ENCODE data around the gene STARD4.

STARD4 gene, protein sequence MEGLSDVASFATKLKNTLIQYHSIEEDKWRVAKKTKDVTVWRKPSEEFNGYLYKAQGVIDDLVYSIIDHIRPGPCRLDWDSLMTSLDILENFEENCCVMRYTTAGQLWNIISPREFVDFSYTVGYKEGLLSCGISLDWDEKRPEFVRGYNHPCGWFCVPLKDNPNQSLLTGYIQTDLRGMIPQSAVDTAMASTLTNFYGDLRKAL

DNA sequence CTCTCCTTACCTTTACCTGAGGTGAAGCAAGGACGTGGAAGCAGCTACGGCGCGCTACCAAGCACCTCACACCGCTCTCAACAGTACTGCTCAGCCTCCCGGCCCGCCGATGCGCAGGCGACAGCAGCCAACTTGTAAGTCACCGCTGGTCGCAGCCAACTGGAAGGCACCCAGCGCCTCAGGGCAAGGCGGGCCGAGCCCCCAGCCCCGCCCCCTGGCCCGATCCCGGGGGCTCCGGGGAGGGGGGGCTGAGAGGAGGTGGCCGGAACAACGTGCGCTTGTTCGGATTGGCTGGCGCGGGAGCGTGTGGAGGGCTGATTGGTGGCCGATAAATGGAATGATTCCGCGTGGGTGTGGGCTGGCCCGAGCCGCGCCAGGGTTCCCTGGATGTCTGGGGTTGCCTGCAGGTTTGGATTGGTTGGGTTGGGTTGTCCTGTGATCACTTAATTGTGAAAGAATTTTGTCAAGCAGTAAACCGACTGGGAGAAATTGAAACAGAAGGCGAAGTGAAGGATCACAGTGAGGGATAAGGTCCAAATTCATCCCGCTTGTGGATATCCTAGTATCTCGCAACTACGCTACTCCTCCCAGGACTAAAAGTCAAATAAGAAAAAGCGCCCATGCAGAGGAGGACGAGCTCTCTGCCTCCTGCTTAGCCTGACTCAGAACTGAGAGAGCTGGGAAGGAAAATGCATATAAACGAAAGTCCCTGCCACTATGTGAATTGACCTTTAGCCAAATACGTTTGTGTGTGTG, at the start of gene STARD4:
Gene STARD4 (minus strand): TSS at position 161 of the 756 bp plus-strand sequence. CDS start 5,102 bp downstream, outside the sequence.
- DNase-seq: peak; percentile 95

DNA sequence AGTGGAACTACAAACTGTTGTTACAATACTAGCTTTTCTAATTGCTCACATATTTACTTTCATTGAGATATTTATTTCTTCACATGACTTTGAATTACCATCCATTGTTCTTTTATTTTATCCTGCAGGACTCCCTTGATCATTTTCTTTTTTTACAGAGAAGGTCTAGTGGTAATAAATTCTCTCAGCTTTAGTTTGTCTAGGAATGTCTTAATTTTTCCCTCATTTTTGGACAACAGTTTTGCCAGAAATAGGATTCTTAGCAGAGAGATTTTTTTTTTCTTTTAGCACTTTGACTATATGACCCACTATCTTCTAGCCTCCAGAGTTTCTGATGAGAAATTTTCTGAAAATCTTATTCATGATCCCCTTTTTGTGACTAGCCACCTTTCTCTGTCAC, 47.3 kb upstream of the STARD4 start:
- DNase-seq: no peak

DNA sequence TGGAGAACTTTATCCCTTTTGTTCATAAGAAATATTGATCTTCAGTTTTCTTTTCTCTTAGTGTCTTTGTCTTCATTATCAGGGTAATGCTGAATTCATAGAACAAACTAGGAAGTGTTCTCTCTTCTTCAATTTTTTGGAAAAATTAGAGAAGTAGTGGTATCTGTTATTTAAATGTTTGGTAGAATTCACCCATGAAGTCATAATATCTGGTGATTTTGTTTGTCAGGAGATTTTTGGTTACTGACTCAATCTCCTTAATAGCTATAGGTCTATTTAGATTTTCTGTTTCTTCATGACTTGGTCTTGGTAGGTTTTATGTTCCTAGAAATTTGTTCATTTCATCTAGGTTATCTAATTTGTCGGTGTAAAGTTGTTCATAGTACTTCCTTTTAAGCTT, 45.4 kb upstream of the STARD4 start:
- no peak for DNase-seq

DNA sequence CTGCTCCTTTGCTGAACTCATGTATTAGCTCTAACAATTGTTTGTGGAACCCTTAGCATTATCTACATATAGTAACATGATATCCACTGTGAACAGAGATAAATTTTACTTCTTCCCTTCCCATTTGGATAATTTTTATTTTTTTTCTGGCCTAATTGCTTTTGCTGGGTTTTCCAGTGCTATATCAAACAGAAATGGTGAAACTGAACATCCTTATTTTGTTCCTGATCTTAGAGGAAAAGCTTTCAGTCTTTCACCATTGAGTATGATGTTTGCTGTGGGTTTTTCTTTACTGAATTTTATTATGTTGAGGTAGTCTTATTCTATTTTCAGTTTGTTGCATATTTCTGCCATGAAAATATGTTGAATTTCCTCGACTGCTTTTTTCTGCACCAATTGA, 44.8 kb upstream of the STARD4 start:
- no peak for DNase-seq

DNA sequence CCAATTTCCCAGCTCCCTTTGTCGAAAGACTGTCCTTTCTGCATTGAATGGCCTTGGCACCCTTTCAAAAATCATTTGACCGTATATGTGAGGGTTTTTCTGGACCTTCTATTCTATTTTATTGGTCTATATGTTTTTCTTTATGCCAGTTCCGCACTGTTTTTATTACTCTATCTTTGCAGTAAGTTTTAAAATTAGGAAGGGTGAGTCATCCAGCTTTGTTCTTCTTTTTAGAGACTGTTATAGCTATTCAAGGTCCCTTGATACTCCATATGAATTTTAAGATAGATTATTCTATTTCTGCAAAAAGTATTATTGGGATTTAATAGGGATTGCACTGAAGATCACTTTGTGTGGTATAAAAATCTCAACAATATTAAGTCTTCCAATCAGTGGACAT, 44.2 kb upstream of the STARD4 start:
- DNase-seq: no peak

DNA sequence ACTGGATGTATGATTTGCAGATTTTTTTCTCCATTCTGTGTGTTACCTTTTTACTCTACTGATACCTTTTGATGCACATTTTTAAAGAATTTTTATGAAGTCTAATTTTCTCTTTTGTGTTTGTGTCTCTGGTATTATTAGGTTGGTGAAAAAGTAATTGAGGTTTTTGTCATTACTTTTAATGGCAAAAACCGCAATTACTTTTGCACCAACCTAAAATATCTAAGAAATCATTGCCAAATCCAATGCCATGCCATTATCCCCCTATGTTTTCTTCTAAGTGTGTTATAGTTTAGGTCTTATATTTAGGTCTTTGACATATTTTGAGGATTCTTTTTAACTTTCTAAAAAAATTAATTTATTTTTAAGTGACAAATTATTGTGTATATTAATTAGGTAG, 43.4 kb upstream of the STARD4 start:
- DNase-seq: no peak

DNA sequence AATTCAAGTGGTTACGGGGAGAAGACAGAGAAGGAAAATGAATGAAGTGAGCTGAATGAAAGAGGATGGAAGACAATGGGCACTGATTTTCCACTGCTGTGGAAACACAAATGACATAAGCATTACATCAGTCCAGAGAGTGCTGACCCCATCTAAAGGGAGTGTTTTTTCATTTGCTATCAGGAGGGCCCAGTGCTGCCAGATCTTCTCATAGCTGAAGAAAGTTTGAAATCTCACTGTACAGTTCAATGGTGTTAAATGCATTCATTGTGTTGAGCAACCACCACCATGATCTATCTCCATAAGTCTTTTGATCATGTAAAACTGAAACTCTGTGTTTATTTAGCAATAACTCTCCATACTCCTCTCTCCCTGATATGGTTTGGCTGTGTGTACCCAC, 41.5 kb upstream of the STARD4 start:
- DNase-seq: no peak

DNA sequence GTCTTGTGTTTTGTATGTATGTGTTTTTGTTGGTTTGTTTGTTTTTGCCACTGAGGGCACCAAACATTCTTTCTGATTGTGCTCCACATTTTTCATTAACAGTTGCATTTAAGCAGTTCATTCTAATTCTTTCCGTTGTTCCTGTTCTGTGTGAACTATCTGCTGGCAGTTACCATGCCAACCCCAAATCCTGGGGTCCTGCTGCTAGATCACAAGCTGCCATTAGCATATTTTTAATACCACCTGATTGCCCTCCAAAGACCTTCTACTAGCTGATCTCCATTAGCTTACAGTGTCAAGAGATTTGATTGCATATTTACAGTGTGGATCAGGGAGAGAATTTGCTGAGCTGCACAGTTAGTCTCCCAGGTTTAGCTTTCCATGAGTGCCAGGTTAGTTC, 40.6 kb upstream of the STARD4 start:
- no peak for DNase-seq

DNA sequence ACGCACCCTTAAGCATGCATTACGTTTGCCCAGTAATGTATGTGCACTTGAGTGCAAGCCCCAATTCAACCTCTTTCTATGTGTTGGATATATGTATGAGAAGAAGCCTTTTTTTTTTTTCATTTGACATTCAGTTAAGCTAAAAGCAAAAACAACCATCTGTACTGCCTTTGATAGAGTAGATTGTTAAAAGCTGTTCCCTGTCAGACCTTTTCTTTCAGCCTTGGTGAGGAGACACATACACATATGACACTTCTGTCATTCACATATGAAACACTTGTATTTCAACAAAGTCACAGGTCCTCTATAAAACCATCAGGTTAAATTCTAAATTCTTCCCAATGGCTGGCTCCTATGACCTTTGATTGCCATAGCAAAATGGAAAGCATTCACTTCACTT, 40.2 kb upstream of the STARD4 start:
- DNase-seq: no peak

DNA sequence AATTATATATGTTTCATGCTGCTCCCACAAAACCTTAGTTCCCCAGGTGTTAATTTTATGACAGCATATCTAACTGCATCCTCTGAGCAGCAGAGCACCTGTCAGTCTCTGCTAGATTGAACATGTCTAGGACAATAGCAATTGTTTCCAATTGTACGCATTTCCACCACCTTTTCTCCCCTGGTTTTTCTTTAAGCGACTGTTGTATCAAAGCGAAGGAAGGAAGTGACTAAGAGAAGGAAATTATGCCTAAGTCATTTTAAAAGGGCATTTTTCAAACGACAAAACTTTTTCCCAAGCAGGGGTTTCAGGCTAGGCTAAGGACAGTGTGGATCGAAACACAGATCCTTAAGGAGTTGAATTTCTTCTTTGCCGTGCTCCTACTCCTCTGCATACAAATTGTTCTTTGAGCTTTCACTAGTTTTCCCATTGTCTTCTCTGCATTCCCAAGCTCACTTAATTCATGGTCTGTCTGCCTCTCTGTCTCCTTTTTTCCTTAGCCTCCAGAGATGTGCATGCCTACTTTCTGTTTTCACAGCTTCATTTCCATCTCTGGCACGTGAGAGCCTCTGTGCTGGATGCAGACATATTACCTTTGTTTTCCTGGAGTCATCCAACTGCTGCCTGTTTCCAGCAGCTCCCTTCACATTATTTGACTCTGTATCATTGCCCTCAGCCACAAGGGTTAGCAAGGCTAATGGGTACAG, 39.4 kb upstream of the STARD4 start:
- DNase-seq: no peak

DNA sequence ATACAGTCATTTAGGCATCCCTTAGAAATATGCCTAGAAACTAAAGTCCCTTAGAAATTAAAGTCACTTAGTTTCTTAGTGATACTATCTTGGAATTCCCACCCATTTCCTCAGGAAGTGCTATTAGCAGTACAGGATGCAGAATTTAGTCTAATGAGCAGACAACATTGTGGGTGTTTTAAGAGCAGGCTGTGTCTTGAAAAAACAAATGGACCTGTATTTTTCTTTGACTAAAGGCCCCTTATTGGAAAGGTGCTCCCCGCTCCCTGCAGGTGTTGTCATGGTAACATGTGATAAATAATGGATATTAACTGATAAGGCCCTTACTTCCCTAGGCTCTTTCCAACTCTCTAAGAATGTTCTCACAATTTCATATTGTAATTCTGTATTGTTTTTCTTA, 38.8 kb upstream of the STARD4 start:
- no peak for DNase-seq

DNA sequence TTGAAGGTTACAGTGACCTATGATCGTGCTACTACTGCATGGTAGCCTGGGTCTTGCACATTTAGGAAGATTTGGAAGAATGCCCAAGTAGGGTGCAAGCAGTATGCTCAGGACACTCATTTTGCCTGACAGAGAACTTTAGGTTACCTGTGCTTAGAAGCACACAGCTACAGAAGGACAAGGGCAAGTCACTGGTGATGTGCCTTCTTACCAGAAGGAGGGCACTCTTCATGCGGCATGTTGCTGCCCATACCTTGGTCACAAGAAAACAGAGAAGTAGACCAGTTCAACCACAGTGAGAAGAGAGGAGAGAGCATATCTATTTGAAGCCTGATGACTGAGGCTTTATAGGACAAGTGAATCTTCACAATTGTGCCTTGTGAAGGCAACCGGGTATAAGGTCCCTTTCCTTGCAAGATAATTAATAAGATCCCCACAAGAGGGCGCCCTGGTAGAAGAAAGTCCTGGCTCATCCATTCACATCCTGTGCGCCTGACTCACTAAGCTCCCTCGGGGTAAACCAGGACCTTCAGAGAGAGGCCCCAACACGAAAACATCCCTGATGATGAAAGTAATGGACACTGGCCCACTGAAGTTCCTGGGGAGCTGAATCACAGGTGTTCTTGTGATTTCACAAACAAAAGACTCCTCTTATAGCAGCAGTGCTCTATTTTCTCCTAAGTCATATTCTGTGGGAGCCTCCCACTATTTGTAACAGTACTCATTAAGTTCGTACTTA, 38.1 kb upstream of the STARD4 start:
- peak; percentile 71 for DNase-seq

DNA sequence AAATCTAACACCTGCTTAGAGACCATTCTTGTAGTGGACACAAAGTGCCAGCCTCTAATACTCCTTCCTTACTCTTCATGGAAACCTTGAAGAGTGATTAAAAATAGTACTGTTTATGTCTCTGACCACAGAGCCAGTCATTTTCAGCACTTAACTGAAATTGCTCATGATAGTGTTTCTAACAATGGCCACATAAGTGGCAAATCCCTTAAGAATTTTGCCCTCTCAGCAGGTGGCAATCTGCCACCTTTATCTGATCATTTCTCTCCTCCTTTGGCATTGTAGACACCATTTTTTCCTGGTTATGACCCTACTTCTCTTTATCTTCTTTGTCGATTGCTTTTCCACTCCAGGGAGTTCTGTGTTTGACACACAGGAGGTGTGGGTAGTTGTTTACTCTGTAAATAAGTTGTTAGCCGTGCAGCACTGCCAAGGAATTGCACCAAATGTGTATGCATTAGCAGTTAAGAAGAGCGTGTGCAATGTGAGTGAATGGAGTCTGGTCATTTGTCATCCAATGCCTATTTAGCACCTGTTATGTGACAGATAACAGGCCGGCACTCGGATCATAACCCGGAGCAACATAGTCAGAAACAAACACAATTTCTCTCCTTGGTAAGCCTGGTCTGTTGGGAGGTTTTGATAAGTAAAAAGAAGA, 36.8 kb upstream of the STARD4 start:
- no peak for DNase-seq

DNA sequence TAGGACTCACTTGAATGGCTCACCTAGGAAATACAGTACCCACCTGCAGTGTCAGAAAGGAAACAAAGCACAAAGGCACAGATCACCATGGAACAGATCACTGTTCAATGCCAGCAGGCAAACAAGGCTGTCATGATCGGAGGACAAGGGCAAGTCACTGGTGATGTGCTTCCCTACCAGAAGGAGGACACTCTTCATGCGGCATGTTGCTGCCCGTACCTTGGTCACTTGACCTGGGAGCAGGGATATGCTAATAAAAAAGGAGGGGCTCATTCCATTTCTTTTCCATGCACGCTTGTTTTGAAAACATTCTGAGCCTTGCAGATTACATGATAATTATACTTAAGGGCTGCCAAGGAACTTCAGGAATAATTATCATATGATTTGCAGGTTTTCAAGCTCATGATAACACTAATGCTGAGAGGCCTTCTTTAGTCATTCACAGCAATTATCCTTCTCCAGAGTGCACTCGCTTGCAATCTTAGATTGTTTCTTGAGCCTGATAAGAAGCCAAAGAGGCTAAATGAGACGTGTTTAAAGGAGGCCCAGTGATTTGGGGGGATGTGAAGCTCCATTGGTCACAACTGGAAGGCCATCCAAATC, 36.1 kb upstream of the STARD4 start:
- no peak for DNase-seq

DNA sequence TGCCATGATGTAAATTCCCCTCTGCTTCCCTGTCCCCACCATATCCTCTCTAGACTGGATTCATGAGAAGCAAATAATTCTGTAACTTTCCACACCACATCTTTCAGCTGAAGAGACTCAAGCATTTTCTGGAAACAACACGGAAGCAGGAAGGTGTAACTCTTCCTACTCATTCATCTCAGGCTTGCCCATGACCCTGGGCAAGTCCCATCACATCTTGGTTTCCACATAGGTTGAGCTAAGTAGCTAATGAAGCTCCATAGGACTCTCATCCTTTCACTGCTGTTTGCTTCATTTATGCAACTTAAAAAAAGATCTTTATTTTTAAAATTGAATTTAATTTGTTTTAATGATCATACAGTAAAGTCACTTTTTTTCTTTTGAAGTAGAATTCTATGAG, 32.7 kb upstream of the STARD4 start:
- no peak for DNase-seq

DNA sequence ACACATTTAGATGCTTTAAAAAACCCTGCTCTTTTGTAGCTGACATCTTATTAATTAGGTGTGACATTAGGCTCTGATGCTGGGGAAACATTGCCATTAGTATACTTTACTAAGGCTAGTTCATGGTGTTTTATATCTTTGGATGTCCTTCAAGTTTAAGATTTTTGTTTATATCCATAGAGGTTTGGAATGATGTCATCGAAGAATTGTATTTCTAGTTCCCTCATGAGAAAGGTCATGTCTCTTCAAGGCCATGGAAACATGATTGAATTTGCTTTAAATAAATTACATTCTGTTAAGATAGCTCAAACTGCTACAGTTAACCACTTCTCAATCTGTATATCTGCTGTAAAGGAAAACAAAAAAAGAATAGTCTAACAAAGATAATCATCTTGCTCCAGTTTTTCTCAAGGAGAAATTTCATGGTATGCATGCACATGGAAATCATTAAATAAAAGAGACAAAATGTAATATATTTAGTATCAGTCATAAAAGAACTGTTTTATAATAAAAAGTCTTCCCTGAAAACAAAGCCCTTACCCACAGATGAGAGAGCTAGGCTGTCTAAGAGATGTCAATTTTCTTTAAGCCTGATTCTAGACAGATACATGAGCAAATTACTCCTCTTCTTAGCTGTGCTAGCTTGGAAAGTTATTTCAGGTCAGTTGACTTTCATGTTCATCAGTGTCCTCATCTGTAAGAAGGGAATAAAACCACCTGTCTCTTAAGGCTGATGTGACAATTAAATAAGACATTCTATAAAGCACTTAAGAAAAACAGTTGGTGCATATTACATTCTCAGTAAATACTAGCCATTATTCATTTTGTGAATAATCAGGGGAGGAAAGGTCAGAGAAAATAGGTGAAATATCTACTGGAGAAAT, 25.0 kb upstream of the STARD4 start:
- DNase-seq: no peak

DNA sequence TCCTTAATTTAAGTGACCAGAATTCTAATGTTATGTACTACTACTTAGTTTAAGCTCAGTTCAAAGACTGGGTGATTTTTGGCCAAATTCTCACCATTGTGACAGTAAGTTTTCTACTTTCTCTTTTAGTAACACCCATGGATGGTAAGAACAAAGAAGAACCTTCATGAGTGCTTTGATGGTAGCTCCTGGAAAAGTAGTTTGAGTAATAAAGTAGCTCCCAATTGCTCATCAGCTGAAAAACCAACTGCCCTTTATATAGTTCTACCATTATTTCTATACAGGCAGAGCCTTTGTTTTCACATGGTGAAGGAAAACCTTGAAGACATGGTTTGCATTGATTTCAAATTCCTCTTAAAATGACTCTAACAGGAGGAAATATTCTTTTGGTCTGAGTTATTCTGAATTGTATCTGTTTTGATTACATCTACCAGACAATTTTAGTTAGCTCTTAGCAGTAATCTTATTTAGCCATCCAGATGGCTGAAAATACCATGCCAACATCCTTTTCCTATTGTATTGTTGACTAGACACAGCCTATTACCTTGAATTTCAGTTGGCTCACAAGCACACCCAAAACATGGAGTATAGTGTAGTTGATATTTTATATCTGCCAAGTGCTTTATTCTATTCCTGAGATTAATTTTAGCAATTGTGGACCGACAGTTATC, 23.7 kb upstream of the STARD4 start:
- no peak for DNase-seq

DNA sequence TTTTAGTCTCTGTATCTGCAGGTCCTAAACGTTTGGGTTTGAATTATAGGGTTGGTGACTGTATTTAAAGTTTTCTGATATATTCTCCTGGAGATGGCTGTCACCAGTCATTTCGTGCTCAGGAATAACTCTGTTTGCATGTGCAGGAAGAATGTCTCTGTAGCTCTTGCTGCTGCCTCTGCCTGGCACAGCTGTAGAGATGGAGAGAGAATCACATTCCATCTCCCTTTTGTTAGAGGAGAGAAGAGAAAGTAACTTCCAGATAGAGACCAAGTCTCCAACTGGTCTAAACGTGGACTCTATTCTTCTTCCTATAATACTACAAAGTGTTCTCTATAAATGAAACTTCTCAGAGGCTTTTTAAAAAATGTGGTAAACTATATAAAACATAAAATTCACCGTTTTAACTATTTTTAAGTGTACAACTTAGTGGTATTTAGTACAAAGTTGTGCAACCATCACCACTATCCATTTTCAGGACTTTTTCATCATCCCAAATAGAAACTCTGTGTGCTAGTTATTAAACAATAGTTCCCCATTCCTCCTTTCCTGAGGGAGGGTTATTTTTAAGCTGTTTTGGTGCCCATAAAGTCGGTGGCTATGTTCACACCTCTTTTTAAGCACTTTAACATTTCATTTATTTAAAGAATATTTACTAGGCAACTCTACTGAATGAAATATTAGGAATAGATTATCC, 20.7 kb upstream of the STARD4 start:
- DNase-seq: no peak

DNA sequence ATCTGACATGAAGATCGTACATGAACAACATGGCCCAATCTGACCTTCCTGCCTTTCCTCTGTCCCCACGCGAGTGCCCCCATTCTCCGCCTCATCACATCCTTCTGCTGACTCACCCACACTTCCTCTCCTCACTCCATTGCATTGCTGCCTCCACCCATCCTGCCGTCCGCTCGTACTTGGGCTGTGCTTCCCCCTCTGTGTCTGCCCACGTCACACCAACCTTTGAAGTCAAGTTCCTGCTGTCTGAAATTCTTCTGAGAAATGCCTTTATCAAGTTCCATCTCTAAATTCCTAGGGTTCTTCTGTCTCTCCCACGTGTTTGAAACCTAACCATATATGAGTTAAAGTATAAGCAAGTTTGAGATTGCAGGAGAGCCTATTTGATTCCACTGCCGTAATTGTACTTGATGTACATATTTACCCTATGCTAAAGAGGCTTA, 18.0 kb upstream of the STARD4 start:
- peak; percentile 79 for DNase-seq

DNA sequence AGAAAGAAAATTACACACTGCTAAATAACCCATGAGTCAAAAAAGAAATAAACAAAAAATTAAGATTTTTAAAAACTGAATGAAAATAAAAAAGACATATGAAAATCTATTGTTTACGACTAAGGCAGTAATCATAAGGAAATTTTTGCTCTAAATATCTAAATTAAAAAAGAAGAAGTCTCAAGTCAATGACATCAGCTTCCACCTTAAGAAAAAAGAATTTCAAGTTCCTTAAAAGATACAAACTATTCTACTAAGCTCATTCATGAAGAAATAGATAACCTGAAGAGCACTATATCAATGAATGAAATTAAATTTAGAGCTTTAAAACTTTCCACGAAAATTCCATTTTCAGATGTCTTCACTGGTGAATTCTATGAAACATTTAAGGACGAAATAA, 15.7 kb upstream of the STARD4 start:
- no peak for DNase-seq

Data from stimulated activated CD4-positive, alpha-beta T cell treated with anti-CD3 and anti-CD28 coated beads, Interleukin-1b, Interleukin-23, amount 100 ng/mL, for 48 hours (primary cell).